NCI-H526 (cell line): ENCODE results near the gene PRRG1.
"Not testable (repeated sequence)": the region's sequence is repeated elsewhere in the genome, so short reads cannot be mapped to it uniquely, and the experiment has no call there.

ENCODE experiments used
- DNase-seq, 2 experiments: peaks; one replicate each; lab custom pipeline; 2025; lab: John Stamatoyannopoulos, UW

PRRG1 gene

DNA sequence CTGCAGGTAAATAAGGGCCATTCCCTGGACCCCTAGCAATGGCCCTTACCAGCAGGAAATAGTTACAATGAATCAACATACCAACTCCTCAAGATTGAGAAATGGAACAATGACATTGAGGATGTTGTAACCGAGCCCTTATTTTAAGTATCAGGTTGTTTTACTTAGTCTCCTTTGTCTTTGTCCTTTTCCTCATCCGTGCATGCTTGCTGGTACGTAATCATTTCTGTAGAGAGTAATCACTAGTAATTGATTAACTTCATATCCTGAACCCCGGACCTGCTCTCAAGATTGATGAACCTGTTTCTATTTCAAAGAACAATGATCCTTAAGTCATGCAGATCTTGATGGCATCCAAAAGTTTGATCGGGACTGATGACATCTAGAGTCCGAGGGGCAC, 123.7 kb downstream of the PRRG1 start:
- DNase-seq, result no peak

DNA sequence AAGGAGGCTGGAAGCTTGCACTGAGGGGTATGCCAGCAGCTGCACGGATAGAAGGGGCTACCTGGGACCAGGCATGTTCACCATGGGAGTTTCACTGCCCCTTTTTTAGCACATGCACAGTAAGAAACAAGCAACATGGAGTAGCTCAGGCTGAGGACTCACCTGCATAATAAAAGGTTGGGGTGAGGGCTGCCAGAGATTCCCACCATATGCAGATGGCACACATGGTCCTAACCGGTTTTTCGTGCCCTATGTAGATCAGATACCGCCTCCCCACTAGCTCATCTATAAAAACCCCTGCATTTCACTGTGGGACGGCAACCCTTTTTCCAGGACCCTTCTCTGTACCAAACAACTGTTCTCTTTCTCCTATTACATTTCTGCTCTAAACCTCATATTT, 125.3 kb downstream of the PRRG1 start:
- no peak for DNase-seq

DNA sequence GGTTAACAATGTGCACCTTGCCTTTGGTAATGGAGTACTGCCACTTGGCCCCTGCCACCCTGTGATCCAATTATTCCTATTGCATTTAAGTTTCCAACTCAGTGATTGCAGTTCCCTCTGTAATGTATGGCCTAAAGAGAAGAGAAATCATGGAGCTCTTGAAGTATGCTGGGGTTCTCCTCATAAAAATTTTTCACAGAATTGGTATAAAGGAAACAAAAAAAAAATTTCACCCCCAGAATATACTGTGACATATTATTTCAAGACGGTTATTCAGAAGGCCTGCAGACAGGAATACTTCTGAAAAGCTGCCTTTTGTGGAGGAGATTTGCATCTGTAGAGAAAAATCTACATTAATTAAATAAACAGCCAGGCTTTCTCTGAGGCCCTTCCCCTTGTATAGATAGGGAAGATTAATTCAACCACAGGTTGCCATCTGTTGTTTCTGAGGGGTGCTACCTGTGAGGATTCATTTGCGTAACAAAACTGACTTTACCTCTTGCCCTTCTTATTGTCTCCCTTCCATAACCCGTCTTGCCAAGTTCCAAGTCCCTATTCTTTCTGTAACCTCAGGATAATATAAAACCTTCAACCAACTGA, 127.5 kb downstream of the PRRG1 start:
- DNase-seq, result peak; percentile 82 to 87

DNA sequence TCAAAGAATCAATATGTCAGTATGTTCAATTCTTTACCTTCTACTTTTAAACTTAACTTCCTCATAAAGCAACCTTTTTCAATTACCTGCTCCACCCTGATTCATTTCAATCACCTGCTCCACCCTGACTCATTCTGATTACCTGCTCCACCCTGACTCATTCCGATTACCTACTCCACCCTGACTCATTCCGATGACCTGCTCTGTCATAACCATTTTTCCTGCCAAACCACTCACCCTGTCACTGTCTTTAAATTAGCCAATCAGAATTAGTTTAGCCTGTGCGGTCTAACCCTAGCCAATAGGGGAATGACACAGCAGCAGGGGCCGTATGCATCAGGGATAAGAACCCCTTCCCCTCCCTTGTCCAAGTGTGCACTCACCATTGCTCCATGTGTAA, 135.2 kb downstream of the PRRG1 start:
- DNase-seq, result not testable (repeated sequence)

DNA sequence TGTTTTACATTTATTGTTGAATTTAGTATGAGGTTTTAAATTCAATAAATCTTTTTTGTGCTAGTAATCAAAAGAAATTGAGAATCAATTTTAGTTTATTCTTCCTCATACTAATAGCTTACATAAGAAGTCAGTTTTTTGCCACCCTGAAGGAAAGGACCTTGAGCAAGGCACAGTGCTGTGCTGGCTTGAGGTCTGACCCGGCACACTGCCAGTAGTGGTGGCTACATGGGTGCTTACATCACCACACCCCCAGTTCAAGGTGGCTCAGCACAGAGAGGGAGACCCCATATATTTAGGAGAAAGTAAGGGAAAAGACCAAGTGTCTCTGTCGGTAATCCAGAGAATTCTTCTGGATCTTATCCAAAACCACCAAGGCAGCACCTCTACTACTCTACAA, 136.3 kb downstream of the PRRG1 start:
- no peak for DNase-seq

DNA sequence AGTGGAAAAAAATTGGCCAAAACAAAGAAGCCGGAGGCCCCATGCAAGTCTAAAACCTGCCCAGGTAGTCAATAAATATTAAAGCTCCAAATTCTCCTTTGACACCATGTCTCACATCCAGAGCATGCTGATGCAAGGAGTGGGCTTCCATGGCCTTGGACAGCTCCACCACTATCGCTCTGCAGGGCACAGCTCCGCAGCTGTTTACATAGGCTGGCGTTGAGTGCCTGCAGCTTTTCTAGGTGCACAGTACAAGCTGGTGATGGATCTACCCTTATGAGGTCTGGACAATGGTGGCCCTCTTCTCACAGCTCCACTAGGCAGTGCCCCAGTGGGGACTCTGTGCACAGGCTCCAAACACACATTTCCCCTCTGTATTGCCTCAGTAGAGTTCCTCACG, 138.1 kb downstream of the PRRG1 start:
- no peak for DNase-seq

DNA sequence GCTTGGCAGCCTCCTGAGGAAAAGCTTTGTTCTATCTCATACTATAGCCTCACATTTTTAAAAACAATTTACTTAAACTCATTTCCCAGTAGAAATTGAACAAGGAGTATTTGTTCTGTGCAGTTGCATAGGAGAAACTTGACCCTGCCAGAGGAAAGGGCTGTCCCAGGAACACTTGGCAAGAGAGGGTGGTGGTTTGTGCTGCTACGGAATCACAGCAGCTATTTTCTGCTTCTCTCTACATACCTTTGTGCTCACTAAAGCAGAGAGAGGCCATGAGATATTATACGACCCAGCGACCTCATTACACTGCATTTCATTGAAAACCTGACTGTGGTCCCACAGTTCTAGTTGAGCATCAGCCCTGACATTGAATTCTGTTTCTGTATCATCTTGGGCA, 139.2 kb downstream of the PRRG1 start:
- no peak for DNase-seq

DNA sequence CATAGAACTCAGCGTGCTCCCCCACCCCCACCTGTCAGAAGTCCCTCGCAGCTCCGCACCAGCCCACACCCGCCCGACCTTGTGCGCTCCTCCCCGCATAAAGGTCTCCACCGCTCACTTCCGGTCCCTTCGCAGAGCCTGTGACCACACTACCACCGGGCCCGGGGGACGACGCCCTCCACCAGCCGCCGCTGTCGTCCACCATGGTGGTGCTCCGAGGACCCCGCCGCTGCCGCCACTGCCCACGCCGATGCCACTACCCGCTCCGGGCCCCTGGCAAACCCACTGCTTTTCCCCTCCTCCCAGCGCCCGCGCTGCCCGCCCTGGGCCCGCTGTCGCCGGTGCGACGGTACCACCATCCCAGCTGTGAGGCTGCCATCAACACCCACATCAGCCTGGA, 142.5 kb downstream of the PRRG1 start:
- DNase-seq, result no peak

DNA sequence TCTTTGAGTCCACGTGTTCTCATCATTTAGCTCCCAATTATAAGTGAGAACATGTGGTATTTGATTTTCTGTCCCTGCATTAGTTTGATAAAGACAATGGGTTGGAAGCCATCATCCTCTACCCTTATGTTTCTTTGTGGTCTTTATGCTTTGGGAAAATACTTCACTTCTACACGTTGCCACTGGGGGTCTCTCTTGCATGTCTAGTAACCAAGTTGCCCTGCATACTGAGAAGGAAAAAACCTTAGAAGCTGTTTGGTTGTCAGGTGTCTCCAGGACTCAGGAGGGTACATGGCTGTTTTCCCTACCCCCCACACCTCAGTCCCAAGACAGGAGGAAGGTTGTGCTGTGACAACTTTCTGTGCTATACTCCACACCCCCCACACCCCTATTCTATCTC, 146.6 kb downstream of the PRRG1 start:
- peak; percentile 24 to 68 for DNase-seq

DNA sequence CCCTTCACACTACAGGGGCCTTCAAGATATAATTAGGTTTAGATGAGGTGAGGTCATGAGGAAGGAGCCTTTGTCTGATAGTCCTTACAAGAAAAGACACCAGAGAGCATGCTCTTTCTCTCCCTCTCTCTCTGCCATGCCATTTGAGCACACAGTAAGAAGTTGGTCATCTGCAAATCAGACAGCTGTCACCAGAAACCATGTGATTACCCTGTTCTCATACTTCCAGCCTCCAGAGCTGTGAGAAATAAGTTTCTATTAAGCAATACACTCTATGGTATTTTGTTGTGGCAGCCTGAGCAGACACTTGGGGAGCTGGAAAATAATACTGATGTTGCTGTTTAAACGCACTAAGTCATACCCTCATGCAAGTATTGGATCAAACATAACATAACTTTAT, 148.0 kb downstream of the PRRG1 start:
- not testable (repeated sequence) for DNase-seq

DNA sequence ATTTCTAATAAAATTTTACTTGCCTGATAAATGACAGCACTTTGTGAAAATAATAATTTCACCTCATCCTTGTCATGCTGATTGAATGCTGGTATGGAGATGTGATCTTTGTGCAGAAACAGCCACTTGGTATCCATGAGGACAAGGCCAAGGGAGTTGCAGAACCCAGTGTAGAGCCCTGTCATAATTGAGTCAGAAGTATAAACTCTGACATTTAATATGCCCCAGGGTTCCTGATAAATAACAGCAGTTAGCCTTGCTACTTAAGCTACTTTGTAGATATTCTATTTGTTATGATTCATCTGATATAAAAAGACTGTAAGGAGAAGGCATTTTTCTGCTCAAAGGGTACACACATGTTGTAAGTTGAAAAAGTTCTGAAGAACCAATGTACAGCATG, 149.2 kb downstream of the PRRG1 start:
- DNase-seq, result not testable (repeated sequence)

DNA sequence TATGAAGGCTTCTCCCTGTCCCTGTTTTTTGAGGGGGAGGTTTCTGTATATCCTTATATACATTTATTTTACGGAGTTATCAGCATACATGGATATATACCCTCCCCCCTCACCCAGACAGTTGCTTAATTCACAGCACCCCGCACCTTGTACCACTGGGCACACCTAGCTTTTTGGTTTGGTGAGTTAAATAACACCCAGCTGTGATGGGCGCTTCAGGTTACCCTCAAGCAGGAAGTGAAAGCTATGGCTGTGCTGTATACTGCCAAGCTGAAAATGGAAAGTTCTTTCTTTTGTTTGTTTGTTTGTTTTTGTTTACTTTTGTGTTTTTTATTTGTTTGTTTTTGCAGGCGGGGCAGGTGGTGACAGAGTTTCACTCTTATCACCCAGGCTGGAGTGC, 150.5 kb downstream of the PRRG1 start:
- DNase-seq, result not testable (repeated sequence)

DNA sequence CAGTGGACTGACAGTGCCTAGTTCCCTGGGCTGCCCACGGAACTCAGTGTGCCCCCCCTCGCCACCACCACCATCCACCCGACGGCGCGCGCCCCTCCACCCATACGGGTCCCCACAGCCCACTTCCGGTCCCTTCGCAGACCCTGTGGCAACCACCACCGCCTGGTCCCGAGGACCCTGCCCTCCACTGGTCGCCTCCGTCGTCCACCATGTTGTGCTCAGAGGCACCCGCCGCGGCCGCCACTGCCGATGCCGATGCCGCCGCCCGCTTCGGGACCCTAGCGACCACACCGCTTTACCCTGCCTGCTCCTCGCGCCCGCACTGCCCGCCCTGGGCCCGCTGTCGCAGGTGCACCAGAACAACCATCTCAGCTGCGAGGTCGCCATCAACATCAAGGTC, 155.8 kb downstream of the PRRG1 start:
- DNase-seq, result no peak
